ENCODE results near the gene FBXL17.

DNA sequence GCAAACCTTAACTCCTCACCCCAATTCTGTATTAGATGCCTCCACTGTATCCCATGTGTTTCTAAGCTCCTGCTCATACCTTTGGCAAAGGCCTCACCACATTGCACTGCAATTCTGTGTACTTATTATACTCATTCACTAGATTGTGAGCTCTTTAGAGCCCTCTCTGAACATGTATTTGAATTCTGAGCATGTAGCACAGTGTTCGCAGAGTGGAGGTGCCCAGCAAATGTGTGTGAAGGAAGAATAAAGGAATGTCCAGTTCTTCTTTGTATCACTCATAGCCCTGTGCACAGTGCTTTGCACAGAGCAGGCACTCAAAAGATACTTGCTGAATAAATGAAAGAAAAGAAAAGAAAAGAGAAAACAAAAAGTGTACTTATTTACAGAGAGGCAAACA is 410.1 kb downstream of the FBXL17 start:
- TF ChIP-seq MXI1 (IDR thresholded peaks at IDR 0.05; ENCODE audit: borderline replicate concordance, low read depth, low read length) (no peak), MAFK (IDR thresholded peaks at IDR 0.05; ENCODE audit: low read depth, low read length) (no peak), RAD21 (IDR thresholded peaks at IDR 0.05; ENCODE audit: low read length) (no peak), POLR2A (IDR thresholded peaks at IDR 0.05; ENCODE audit: low read depth, low read length) (no peak), USF2 (IDR thresholded peaks at IDR 0.05; ENCODE audit: low read depth, low read length) (no peak), SMC3 (IDR thresholded peaks at IDR 0.05; ENCODE audit: low read depth, low read length) (no peak), RFX5 (IDR thresholded peaks at IDR 0.05; ENCODE audit: low read depth, low read length) (no peak)
- TF ChIP-seq, protein P1, sequence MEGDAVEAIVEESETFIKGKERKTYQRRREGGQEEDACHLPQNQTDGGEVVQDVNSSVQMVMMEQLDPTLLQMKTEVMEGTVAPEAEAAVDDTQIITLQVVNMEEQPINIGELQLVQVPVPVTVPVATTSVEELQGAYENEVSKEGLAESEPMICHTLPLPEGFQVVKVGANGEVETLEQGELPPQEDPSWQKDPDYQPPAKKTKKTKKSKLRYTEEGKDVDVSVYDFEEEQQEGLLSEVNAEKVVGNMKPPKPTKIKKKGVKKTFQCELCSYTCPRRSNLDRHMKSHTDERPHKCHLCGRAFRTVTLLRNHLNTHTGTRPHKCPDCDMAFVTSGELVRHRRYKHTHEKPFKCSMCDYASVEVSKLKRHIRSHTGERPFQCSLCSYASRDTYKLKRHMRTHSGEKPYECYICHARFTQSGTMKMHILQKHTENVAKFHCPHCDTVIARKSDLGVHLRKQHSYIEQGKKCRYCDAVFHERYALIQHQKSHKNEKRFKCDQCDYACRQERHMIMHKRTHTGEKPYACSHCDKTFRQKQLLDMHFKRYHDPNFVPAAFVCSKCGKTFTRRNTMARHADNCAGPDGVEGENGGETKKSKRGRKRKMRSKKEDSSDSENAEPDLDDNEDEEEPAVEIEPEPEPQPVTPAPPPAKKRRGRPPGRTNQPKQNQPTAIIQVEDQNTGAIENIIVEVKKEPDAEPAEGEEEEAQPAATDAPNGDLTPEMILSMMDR (conservative IDR thresholded peaks at IDR 0.05; ENCODE audit: low read depth, low read length), result no peak

Measured in IMR-90 (cell line).